ENCODE measurements around the gene MTMR3. TPM values are rescaled to one million over a fixed set of nuclear protein-coding genes. Genes with fewer than 3 reads are reported as not detected.
"Not testable (repeated sequence)": the region's sequence is repeated elsewhere in the genome, so short reads cannot be mapped to it uniquely, and the experiment has no call there.

MTMR3 gene
- total RNA-seq, 1 donor from 2014 or later: 51.7 TPM

DNA sequence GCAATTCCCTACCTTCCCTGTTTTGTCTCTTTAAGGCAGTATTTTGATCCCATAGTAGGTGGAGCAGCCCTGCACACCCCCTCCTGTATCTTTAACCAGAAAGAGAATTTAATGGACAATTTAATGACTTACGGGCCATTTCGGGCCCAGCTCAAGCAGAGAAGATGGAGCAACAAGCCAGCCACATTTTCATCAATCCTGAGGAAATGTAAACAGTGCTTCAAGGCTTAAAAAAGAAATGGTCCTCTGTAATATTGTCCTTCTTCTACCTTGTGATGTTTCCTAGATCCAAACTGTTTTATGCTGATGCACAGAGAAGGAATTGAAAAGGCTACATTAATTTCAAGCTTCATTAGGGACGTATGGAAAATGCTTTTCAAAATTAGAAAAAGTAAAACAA lies 88.6 kb downstream of the MTMR3 start:
- TF ChIP-seq, protein P1, sequence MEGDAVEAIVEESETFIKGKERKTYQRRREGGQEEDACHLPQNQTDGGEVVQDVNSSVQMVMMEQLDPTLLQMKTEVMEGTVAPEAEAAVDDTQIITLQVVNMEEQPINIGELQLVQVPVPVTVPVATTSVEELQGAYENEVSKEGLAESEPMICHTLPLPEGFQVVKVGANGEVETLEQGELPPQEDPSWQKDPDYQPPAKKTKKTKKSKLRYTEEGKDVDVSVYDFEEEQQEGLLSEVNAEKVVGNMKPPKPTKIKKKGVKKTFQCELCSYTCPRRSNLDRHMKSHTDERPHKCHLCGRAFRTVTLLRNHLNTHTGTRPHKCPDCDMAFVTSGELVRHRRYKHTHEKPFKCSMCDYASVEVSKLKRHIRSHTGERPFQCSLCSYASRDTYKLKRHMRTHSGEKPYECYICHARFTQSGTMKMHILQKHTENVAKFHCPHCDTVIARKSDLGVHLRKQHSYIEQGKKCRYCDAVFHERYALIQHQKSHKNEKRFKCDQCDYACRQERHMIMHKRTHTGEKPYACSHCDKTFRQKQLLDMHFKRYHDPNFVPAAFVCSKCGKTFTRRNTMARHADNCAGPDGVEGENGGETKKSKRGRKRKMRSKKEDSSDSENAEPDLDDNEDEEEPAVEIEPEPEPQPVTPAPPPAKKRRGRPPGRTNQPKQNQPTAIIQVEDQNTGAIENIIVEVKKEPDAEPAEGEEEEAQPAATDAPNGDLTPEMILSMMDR (IDR thresholded peaks at IDR 0.05; ENCODE audit: partially characterized antibody, unreplicated experiment): no peak
- Mint-ChIP-seq H3K4me3 (ENCODE audit: unreplicated experiment) (no peak overlapping the region), H3K9me3 (ENCODE audit: unreplicated experiment) (no peaks in the 10 kb centered on the region), H3K27me3 (ENCODE audit: unreplicated experiment) (no peaks in the 10 kb centered on the region), H3K27ac (ENCODE audit: unreplicated experiment) (no peak overlapping the region), H3K4me1 (ENCODE audit: low read depth, unreplicated experiment) (no peaks in the 10 kb centered on the region), H3K36me3 (ENCODE audit: unreplicated experiment) (no peaks in the 10 kb centered on the region)
- no peak for DNase-seq

DNA sequence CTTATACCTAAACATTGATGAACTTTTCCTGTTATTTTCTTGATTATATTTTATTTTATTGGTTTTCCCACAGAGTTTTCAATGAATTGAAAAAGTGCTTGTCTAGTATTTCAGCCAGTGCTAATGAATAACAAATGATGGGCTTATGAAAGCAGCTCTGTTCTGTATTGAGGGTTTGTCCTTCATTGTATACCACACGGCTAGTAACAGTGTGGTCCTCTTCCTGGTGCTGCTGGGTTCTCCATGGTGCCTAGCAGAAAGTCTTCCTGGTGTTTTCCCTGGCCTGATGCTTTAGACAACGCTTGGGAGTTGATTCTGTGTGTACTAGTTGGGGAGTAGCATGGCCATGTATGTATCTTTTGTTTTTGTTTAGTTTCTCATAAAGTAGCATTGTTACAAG lies 89.1 kb downstream of the MTMR3 start:
- no peak overlapping the region for H3K27ac Mint-ChIP-seq (ENCODE audit: unreplicated experiment)
- H3K36me3 Mint-ChIP-seq (ENCODE audit: unreplicated experiment): no peaks in the 10 kb centered on the region
- no peaks in the 10 kb centered on the region for H3K9me3 Mint-ChIP-seq (ENCODE audit: unreplicated experiment)
- H3K4me3 Mint-ChIP-seq (ENCODE audit: unreplicated experiment): no peak overlapping the region
- DNase-seq: no peak
- TF ChIP-seq, protein P1 (IDR thresholded peaks at IDR 0.05; ENCODE audit: partially characterized antibody, unreplicated experiment): no peak
- H3K27me3 Mint-ChIP-seq (ENCODE audit: unreplicated experiment): no peaks in the 10 kb centered on the region
- H3K4me1 Mint-ChIP-seq (ENCODE audit: low read depth, unreplicated experiment): no peaks in the 10 kb centered on the region

DNA sequence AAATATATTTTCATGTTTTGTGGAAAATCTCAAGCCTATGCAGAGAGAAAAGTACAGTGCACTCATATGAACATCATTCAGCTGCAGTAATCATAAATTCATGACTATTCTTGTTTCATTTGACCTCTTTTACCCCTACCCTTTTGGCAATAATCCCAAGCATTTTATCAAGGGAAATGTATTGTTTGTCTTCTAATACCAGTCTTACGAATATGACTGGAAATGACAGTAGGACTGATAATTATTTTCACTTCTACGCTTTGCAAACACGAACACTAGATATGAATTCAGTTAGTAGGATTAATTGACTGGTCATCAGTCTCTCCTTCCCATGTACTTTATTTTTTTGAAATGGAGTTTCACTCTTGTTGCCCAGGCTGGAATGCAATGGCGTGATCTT lies 90.3 kb downstream of the MTMR3 start:
- TF ChIP-seq, protein P1 (IDR thresholded peaks at IDR 0.05; ENCODE audit: partially characterized antibody, unreplicated experiment): no peak
- H3K27ac Mint-ChIP-seq (ENCODE audit: unreplicated experiment): no peak overlapping the region
- H3K27me3 Mint-ChIP-seq (ENCODE audit: unreplicated experiment): no peaks in the 10 kb centered on the region
- no peaks in the 10 kb centered on the region for H3K36me3 Mint-ChIP-seq (ENCODE audit: unreplicated experiment)
- no peaks in the 10 kb centered on the region for H3K4me1 Mint-ChIP-seq (ENCODE audit: low read depth, unreplicated experiment)
- no peaks in the 10 kb centered on the region for H3K9me3 Mint-ChIP-seq (ENCODE audit: unreplicated experiment)
- no peak for DNase-seq
- H3K4me3 Mint-ChIP-seq (ENCODE audit: unreplicated experiment): no peak overlapping the region

DNA sequence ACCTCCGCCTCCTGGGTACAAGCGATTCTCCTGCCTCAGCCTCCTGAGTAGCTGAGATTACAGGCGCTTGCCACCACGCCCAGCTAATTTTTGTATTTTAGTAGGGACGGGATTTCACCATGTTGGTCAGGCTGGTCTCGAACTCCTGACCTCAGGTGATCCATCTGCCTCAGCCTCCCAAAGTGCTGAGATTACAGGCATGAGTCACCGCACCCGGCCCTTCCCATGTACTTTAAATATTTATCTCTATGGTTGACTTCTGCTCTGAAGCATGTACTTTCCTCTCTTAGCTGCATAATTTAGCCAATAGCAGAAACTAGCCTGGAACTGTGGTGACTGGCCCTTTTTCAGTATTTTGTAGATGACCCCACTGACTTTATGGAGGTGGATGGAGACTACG lies 90.7 kb downstream of the MTMR3 start:
- not testable (repeated sequence) for H3K27ac Mint-ChIP-seq (ENCODE audit: unreplicated experiment); H3K4me3 Mint-ChIP-seq (ENCODE audit: unreplicated experiment); H3K4me1 Mint-ChIP-seq (ENCODE audit: low read depth, unreplicated experiment); H3K36me3 Mint-ChIP-seq (ENCODE audit: unreplicated experiment); H3K9me3 Mint-ChIP-seq (ENCODE audit: unreplicated experiment); DNase-seq; H3K27me3 Mint-ChIP-seq (ENCODE audit: unreplicated experiment)

DNA sequence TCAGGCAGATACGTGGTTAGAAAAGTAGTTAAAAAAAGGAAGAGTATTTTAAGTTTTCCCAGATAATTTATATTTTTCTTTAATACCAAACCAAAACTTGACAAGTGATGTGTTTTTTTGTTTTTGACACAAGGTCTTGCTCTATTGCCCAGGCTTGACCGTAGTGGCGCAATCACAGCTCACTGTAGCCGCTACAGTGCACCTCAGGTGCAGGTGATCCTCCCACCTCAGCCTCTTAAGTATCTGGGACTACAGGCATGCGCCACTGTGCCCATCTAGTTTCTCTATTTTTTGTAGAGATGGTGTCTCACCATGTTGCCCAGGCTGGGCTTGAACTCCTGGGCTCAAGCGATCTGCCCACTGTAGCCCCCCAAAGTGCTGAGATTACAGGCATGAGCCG lies 92.5 kb downstream of the MTMR3 start:
- no peak overlapping the region for H3K4me3 Mint-ChIP-seq (ENCODE audit: unreplicated experiment)

More for the DNA sequence above, 92.5 kb downstream of the MTMR3 start:
- H3K27me3 Mint-ChIP-seq (ENCODE audit: unreplicated experiment): no peaks in the 10 kb centered on the region
- no peaks in the 10 kb centered on the region for H3K9me3 Mint-ChIP-seq (ENCODE audit: unreplicated experiment)
- no peak for DNase-seq
- no peaks in the 10 kb centered on the region for H3K36me3 Mint-ChIP-seq (ENCODE audit: unreplicated experiment)
- H3K4me1 Mint-ChIP-seq (ENCODE audit: low read depth, unreplicated experiment): peaks cover 6% of the 10 kb centered on the region
- H3K27ac Mint-ChIP-seq (ENCODE audit: unreplicated experiment): no peak overlapping the region
- TF ChIP-seq, protein P1 (IDR thresholded peaks at IDR 0.05; ENCODE audit: partially characterized antibody, unreplicated experiment): no peak
